Measurements from ENCODE around the gene LRP1B.

Gene LRP1B

DNA sequence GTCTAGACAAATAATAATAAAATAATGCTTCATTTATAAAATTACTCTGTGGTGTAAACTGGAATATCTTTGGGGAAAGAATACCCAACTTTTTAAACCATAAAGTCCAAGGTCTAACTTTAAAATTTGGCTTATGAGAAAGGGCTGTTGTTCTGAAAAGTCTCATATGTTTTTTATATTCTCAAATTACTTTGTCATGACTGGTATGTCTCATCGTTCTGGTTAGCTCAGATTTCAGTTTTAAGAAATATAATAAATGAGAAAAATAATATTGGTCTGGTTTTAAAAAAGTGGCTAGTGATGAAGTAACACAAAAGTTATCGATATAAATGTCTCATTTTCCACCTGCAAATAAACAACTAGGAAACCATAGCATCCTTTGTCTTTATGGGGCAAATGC lies 1658.1 kb downstream of the LRP1B start:
- H3K9ac ChIP-seq (ENCODE audit: low read length) = no peak overlapping the region
- no peaks in the 10 kb centered on the region; the same call in 1 of the 2 replicates for H3K9me2 ChIP-seq (ENCODE audit: low read depth, low read length)
- no peaks in the 10 kb centered on the region for H4K20me1 ChIP-seq (ENCODE audit: insufficient read depth, low read length)
- H3K9me3 ChIP-seq (ENCODE audit: low read length) = no peaks in the 10 kb centered on the region
- no peak for TF ChIP-seq CTCF (IDR thresholded peaks at IDR 0.05; ENCODE audit: low read length)
- TF ChIP-seq EZH2 (IDR thresholded peaks at IDR 0.05; ENCODE audit: borderline replicate concordance, low read length) = no peak
- H3K79me2 ChIP-seq (ENCODE audit: insufficient read depth, low read length) = no peaks in the 10 kb centered on the region
- no peak overlapping the region for H2AFZ ChIP-seq (ENCODE audit: low read length)
- no peaks in the 10 kb centered on the region for H3F3A ChIP-seq (ENCODE audit: insufficient read depth, low read length)
- H3K27ac ChIP-seq (ENCODE audit: low read depth, low read length, poor library complexity, severe bottlenecking) = no peak overlapping the region
- H3K4me3 ChIP-seq (ENCODE audit: low read depth, low read length, poor library complexity, severe bottlenecking) = no peak overlapping the region
- H3K4me1 ChIP-seq (ENCODE audit: insufficient read depth, low read length, severe bottlenecking) = no peaks in the 10 kb centered on the region
- no peaks in the 10 kb centered on the region for H3K36me3 ChIP-seq (ENCODE audit: insufficient read depth, low read length)
- H3K4me2 ChIP-seq (ENCODE audit: low read length) = no peak overlapping the region
- H3K27me3 ChIP-seq (ENCODE audit: insufficient read depth, low read length) = no peaks in the 10 kb centered on the region

GRCh38 chr2:140465301-140465700 lies 1665.5 kb downstream of the LRP1B start:
- no peak overlapping the region for H3K4me2 ChIP-seq (ENCODE audit: low read length)
- no peaks in the 10 kb centered on the region for H3F3A ChIP-seq (ENCODE audit: insufficient read depth, low read length)
- H3K9ac ChIP-seq (ENCODE audit: low read length) = no peak overlapping the region
- H2AFZ ChIP-seq (ENCODE audit: low read length) = no peak overlapping the region
- TF ChIP-seq EZH2 (IDR thresholded peaks at IDR 0.05; ENCODE audit: borderline replicate concordance, low read length) (no peak), CTCF (IDR thresholded peaks at IDR 0.05; ENCODE audit: low read length) (no peak)
- H4K20me1 ChIP-seq (ENCODE audit: insufficient read depth, low read length) = no peaks in the 10 kb centered on the region
- no peaks in the 10 kb centered on the region for H3K27me3 ChIP-seq (ENCODE audit: insufficient read depth, low read length)
- H3K4me3 ChIP-seq (ENCODE audit: low read depth, low read length, poor library complexity, severe bottlenecking) = no peak overlapping the region
- H3K27ac ChIP-seq (ENCODE audit: low read depth, low read length, poor library complexity, severe bottlenecking) = no peak overlapping the region
- no peaks in the 10 kb centered on the region for H3K9me2 ChIP-seq (ENCODE audit: low read depth, low read length)
- no peaks in the 10 kb centered on the region for H3K9me3 ChIP-seq (ENCODE audit: low read length)
- no peaks in the 10 kb centered on the region for H3K36me3 ChIP-seq (ENCODE audit: insufficient read depth, low read length)
- H3K79me2 ChIP-seq (ENCODE audit: insufficient read depth, low read length) = no peaks in the 10 kb centered on the region
- no peaks in the 10 kb centered on the region for H3K4me1 ChIP-seq (ENCODE audit: insufficient read depth, low read length, severe bottlenecking)

DNA sequence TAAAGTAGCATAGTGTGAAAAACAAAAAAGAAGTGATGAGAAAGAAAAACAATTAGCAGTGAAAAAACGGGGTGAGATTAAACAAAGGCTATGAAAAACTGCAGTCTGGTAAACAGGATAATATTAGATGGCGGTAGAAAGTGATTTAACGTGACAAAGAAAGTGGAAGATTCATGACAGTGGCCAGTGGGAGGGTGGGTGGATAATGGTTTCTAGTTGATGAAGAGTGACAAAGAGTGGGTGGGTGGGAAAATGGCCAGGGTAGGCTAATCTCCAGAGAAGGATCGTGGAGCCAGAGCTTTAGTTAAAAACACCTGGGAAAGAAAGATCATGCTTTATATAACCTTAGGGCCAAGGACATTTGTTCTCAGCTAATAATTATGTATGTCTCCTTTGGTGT lies 1667.8 kb downstream of the LRP1B start:
- H3K79me2 ChIP-seq (ENCODE audit: insufficient read depth, low read length) = no peaks in the 10 kb centered on the region
- H3K9me3 ChIP-seq (ENCODE audit: low read length) = no peaks in the 10 kb centered on the region
- H3F3A ChIP-seq (ENCODE audit: insufficient read depth, low read length) = no peaks in the 10 kb centered on the region
- H3K27me3 ChIP-seq (ENCODE audit: insufficient read depth, low read length) = no peaks in the 10 kb centered on the region
- H3K9ac ChIP-seq (ENCODE audit: low read length) = no peak overlapping the region
- H3K4me3 ChIP-seq (ENCODE audit: low read depth, low read length, poor library complexity, severe bottlenecking) = no peak overlapping the region
- H3K27ac ChIP-seq (ENCODE audit: low read depth, low read length, poor library complexity, severe bottlenecking) = no peak overlapping the region
- H3K36me3 ChIP-seq (ENCODE audit: insufficient read depth, low read length) = no peaks in the 10 kb centered on the region
- no peaks in the 10 kb centered on the region for H4K20me1 ChIP-seq (ENCODE audit: insufficient read depth, low read length)
- H3K9me2 ChIP-seq (ENCODE audit: low read depth, low read length) = no peaks in the 10 kb centered on the region
- H3K4me1 ChIP-seq (ENCODE audit: insufficient read depth, low read length, severe bottlenecking) = no peaks in the 10 kb centered on the region
- no peak for TF ChIP-seq EZH2 (IDR thresholded peaks at IDR 0.05; ENCODE audit: borderline replicate concordance, low read length)
- no peak for TF ChIP-seq CTCF (IDR thresholded peaks at IDR 0.05; ENCODE audit: low read length)
- H3K4me2 ChIP-seq (ENCODE audit: low read length) = no peak overlapping the region
- no peak overlapping the region for H2AFZ ChIP-seq (ENCODE audit: low read length)
